GM12892 (cell line): ENCODE measurements around the gene SPRR2G. TPM values are rescaled to one million over a fixed set of nuclear protein-coding genes. Genes with fewer than 3 reads are reported as not detected.
"Not testable (repeated sequence)": the region's sequence is repeated elsewhere in the genome, so short reads cannot be mapped to it uniquely, and the experiment has no call there.

Experiments
- DNase-seq: peaks from one replicate; pipeline ENCODE4 v3.0.0; 2011; ENCODE audit not compliant: insufficient read length
- FAIRE-seq: peaks from 2 replicates; lab custom pipeline; 2011; peaks lifted over from hg19 to GRCh38; lab: Jason Lieb, UNC
- POLR2A ChIP-seq: IDR thresholded peaks from 2 replicates; pipeline ENCODE4 v1.6.1; 2011; ENCODE audit warnings: low read depth, low read length, control low read depth
- POLR2AphosphoS5 ChIP-seq: IDR thresholded peaks from 2 replicates; pipeline ENCODE4 v1.6.1; 2011; ENCODE audit warnings: low read depth, low read length, control low read depth
- TAF1 ChIP-seq: IDR thresholded peaks from 2 replicates; pipeline ENCODE4 v1.6.1; 2011; ENCODE audit warnings: low read depth, mild to moderate bottlenecking, control low read depth, low read length, borderline replicate concordance
- polyA plus RNA-seq: library from polyadenylated mRNA; unstranded; fragments of >200 nt; gene quantifications from one replicate; pipeline ENCODE4 v1.2.1, GENCODE V29; 2012; ENCODE audit warnings: missing spikeins, inconsistent platforms; ENCODE audit not compliant: missing spikeins

The SPRR2G gene
- not detected for polyA plus RNA-seq

DNA sequence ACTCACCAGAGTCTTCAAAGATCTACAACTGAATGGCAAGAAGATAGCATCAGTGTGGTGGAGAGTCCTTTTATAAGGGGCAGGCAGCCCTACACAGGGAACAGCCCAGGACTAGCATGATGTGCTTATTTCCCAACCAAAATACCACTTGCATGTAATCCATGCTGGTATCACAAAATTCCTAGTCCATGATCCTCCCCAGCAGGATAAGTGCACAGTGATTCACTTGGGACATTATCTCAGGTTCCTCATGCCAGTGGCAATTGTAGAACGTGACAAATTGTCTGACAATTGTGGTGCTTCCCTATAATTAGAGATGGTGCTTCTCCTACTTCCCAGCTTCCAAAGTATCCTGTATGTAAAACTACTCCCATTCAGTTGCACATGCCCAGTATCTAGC is at the start of gene SPRR2G:
TSS of gene SPRR2G (minus strand) at position 45 of the 400 bp plus-strand sequence. CDS start 780 bp downstream, outside the sequence.
- TF ChIP-seq POLR2AphosphoS5 (no peak), TAF1 (no peak), POLR2A (no peak)
- DNase-seq (no peak), FAIRE-seq (no peak)

DNA sequence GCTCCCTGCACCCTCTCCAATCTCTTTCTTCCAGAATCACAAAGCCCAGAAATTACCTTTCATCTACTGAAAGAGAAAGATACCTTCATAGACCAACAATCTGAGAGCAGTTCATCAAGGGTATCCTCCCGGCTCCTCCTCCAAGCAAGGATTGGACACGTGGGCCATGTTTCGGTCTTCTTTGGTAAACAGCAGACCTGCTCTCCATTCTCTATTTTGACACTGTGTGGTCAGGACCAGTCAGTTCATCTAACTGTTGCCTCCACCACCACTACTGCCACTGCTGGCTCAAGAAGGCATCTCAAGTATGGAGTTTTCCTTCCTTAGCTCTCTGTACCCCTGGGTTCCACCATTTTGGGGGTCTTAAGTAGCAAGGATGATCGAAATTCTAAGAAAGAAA is 44.5 kb upstream of the SPRR2G start:
- FAIRE-seq: no peak
- DNase-seq: no peak
- TF ChIP-seq POLR2A: no peak
- no peak for TF ChIP-seq POLR2AphosphoS5
- no peak for TF ChIP-seq TAF1

DNA sequence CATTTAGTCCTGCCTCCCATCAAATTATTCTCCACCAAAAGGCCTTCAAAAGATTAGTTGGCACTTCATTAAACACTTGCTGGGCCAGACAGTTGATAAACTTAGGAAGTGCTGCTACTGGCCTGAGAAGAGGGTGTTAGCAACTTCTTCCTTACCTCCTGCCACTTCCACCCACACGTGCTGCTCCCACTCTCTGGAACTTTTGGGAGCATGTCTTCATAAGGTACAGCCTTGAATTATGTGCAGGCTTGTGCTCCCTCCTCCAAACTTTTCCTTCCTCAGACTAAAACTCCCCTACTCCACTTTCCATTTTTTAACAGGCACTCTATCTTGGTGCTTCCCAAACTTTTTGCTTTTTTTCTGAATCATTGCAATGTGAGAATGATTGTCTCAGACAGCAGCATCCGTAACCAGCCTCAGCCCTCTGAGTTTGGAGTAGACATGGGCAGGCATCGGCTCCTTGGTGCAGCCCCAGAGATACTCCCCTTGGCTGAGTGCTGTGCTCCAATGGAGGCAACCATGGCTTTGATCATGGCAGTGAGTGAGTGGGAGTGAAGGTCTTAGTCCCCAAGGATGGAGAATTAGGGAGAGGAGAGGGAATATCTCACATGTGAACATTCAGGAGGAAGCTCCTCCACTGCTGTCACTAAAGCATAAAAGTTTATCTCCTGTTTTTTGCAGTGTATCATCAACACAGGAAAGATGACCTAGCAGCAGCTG is 43.8 kb upstream of the SPRR2G start:
- no peak for FAIRE-seq
- DNase-seq: no peak

GRCh38 chr1:153192697-153193096 is 42.0 kb upstream of the SPRR2G start:
- FAIRE-seq (no peak), DNase-seq (no peak)

More for the DNA sequence above, 43.8 kb upstream of the SPRR2G start:
- no peak for TF ChIP-seq POLR2AphosphoS5
- no peak for TF ChIP-seq TAF1
- no peak for TF ChIP-seq POLR2A

GRCh38 chr1:153190373-153190772 is 39.7 kb upstream of the SPRR2G start:
- no peak for FAIRE-seq
- no peak for TF ChIP-seq POLR2A
- no peak for TF ChIP-seq TAF1
- TF ChIP-seq POLR2AphosphoS5: no peak
- DNase-seq: no peak

More at GRCh38 chr1:153192697-153193096, 42.0 kb upstream of the SPRR2G start:
- TF ChIP-seq POLR2A: no peak

DNA sequence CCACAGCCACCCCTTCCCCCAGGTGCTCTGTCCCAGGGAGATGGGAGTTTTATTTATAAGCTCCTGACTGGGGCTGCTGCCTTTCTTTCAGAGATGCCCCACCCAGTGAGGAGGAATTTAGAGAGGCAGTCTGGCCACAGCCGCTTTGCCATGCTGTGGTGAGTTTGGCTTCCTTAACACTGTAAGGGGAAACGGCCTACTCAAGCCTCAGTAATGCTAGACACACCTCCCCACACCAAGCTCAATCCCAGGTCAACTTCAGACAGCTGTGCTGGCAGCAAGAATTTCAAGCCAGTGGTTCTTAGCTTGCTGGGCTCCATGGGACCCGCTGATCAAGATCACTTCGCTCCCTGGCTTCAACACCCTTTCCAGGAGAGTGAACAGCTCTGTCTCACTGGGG is 37.6 kb upstream of the SPRR2G start:
- FAIRE-seq, DNase-seq: not testable (repeated sequence)

- FAIRE-seq: no peak
These were observed 29.9 kb upstream of the SPRR2G start for GRCh38 chr1:153180556-153180955.

GRCh38 chr1:153178922-153179321 is 28.2 kb upstream of the SPRR2G start:
- TF ChIP-seq POLR2A (no peak), TAF1 (no peak), POLR2AphosphoS5 (no peak)
- FAIRE-seq (no peak), DNase-seq (no peak)

More at GRCh38 chr1:153180556-153180955, 29.9 kb upstream of the SPRR2G start:
- no peak for DNase-seq
- TF ChIP-seq POLR2AphosphoS5: no peak
- no peak for TF ChIP-seq POLR2A
- no peak for TF ChIP-seq TAF1

- no peak for TF ChIP-seq TAF1
- TF ChIP-seq POLR2AphosphoS5: no peak
- no peak for TF ChIP-seq POLR2A
- FAIRE-seq: no peak
- DNase-seq: no peak
These were observed 23.9 kb upstream of the SPRR2G start for GRCh38 chr1:153174624-153175023.

DNA sequence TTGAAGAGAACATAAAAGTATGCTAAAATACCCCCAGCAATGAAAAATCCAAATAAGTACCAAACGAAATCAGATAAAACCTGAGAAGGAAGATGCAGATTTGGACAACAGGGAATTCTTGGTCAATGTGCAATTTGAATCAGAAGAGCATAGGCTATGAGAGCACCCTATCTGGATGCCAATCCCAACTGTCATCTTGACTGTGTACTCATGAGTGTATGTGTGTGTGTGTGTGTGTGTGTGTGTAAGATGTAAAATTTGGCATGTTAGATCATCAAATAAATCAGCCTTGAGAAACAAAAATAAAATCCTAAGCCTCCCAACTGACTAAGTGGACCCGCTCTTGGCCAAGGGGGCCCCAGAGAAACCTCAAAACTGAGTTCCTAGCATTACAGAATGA is 18.0 kb upstream of the SPRR2G start:
- DNase-seq (no peak), FAIRE-seq (no peak)
- TF ChIP-seq TAF1: no peak
- TF ChIP-seq POLR2A: no peak
- TF ChIP-seq POLR2AphosphoS5: no peak

- no peak for FAIRE-seq
- TF ChIP-seq POLR2AphosphoS5 (no peak), TAF1 (no peak), POLR2A (no peak)
- no peak for DNase-seq
These were observed 4.9 kb upstream of the SPRR2G start for GRCh38 chr1:153155541-153155940.

DNA sequence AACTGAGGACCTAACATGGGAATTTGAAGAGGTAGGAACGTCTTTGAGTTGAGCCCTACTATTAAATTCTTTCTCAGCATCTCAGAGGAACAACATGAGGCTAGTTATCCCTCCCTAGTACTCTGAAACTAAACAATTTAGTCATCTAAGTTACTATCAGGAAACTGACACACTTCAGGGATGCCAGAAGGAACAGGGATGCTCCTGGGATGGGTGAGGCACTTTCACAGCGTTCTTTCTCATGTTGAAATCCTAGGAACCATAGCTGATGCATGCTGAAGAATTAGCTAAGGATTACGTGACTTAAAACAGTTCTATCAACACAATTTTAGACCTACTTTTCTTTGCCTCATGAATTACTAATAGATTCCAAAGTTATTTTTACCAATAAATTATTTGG is 1.8 kb upstream of the SPRR2G start:
- DNase-seq (no peak), FAIRE-seq (no peak)
- TF ChIP-seq TAF1: no peak
- TF ChIP-seq POLR2AphosphoS5: no peak
- TF ChIP-seq POLR2A: no peak
